GF-D8 (cell line): ENCODE measurements around the gene PRTFDC1.
"Not testable (repeated sequence)": the region's sequence is repeated elsewhere in the genome, so short reads cannot be mapped to it uniquely, and the experiment has no call there.

ENCODE experiments used
- DNase-seq: peaks from one replicate; lab custom pipeline; 2025; lab: John Stamatoyannopoulos, UW

The PRTFDC1 gene

GRCh38 chr10:24844742-24845141, 107.7 kb downstream of the PRTFDC1 start:
- no peak for DNase-seq

DNA sequence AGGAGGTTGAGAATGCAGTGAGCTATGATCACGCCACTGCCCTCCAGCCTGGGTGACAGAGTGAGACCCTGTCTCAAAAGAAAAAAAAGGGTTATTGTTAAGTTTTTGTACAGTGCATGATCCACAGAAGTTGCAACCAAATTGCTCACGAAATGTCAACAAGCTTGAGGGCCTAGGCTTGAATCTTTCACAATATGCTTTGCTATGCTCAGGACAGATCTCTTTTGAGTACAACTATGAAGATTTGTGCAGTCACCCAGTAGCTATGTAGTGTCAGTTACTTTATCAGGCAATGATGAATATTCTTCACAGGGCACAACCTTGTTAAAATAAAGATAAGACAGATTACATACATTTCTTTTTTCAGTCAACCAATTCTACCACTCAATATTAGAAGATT, 109.2 kb downstream of the PRTFDC1 start:
- no peak for DNase-seq

- no peak for DNase-seq
Observed at GRCh38 chr10:24842856-24843255, 109.5 kb downstream of the PRTFDC1 start.

GRCh38 chr10:24841530-24841929, 110.9 kb downstream of the PRTFDC1 start:
- no peak for DNase-seq

DNA sequence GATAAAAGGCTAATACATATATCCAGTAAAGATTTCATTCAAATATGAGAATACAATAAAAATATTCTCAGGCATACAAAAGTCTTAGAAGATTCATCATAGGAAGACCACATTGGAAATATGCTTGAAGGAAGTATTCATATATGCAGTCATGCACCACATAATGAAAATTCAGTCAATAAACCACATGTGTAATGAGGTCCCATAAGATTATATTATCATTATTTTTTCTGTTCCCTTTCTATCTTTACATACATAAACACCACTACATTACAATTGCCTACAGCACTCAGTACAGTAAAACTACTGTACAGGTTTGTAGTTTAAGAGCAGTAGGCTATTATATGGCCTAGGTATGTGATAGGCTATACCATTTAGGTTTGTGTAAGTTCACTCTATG, 111.6 kb downstream of the PRTFDC1 start:
- no peak for DNase-seq

- DNase-seq = not testable (repeated sequence)
Observed at GRCh38 chr10:24837781-24838180, 114.6 kb downstream of the PRTFDC1 start.

GRCh38 chr10:24834869-24835268, 117.5 kb downstream of the PRTFDC1 start:
- no peak for DNase-seq

- DNase-seq = no peak
Observed at GRCh38 chr10:24826009-24826408, 126.4 kb downstream of the PRTFDC1 start.

GRCh38 chr10:24825551-24825950, 126.9 kb downstream of the PRTFDC1 start:
- DNase-seq = no peak

- DNase-seq = no peak
Observed at GRCh38 chr10:24824536-24824935, 127.9 kb downstream of the PRTFDC1 start.

GRCh38 chr10:24824124-24824523, 128.3 kb downstream of the PRTFDC1 start:
- no peak for DNase-seq

- DNase-seq = no peak
Observed at GRCh38 chr10:24822590-24822989, 129.8 kb downstream of the PRTFDC1 start.

DNA sequence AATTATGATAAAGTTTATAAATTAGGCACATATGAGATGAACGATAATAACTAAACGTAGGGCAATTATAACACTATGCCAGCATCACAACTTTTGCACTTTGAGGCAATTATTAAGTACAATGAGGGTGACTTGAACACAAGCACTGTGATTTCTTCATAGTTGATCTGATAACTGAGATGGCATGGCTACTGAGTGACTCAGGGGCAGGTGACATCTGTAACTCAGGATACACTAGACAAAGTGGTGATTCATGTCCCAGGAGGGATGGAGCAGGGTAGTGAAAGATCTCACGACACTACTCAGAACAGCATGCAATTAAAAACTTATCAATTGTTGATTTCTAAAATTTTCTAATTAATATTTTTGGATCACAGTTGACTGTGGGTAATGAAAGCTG, 130.4 kb downstream of the PRTFDC1 start:
- DNase-seq = no peak

DNA sequence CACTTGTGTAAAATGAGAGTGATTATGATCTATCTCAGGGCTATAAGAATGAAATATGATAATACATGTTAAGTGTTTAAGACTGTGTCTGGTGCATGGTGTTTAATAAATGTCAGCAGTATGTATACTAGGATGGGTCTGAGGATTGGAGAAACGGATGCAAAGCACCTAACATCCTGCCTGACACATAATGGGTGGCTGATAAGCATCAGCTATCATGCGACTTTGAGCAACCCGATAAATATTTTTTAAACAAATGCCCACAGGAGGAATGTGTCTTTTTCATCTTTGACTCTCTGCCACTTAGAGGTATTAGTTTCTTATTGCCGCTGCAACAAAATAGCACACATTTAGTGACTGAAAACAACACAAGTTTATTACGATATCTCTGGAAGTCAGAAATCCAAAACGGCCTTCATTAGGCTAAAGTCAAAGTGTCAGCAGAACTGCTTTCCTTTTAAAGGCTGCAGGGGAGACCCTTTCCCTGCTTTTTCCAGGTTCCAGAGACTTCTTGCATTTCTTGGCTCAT, 135.5 kb downstream of the PRTFDC1 start:
- no peak for DNase-seq

GRCh38 chr10:24814568-24815313, 137.7 kb downstream of the PRTFDC1 start:
- no peak for DNase-seq

DNA sequence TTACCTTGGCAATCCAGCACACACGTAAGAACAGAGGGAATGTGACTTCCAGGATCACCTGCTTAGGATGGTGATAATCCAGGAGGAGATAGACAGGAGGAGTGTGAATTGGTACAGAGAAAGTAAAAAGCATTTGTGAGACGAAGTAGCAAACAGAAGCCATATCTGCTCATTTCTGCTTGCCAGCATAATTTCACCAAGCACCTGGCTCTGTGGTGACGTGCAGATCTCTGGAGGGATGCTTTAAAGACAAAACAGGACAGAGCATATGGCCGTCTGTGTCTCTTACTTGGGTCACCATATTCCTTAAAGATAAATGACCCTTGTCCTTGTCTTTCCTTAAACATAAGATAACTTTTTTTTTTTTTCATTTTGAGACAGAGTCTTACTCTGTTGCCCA, 138.6 kb downstream of the PRTFDC1 start:
- DNase-seq = no peak

GRCh38 chr10:24806262-24806661, 146.1 kb downstream of the PRTFDC1 start:
- DNase-seq = no peak

- DNase-seq = no peak
Observed at GRCh38 chr10:24804956-24805355, 147.4 kb downstream of the PRTFDC1 start.

GRCh38 chr10:24804392-24804791, 148.0 kb downstream of the PRTFDC1 start:
- DNase-seq = no peak

- no peak for DNase-seq
Observed at GRCh38 chr10:24802378-24802777, 150.0 kb downstream of the PRTFDC1 start.

- DNase-seq = no peak
Observed at GRCh38 chr10:24800861-24801260, 151.5 kb downstream of the PRTFDC1 start.
